Suprapubic skin (tissue), 3 donors: ENCODE data around the gene MAEA.

ENCODE experiments used
- POLR2A ChIP-seq, 2 donors: fragments of 450-650 bp; IDR thresholded peaks; one replicate each; pipeline ENCODE4 v1.6.1; 2017; ENCODE audit warnings: antibody characterized with exemption in 2 of 2, mild to moderate bottlenecking in 2 of 2, moderate library complexity in 2 of 2
- TF ChIP-seq, protein P1 (sequence below), 2 donors: fragments of 200-600 bp in 1 of 2; fragments of 450-650 bp in 1 of 2; sonication (generic) in 1 of 2; IDR thresholded peaks; one replicate each; pipeline ENCODE4 v1.5.1; 2016 to 2019; ENCODE audit warnings: antibody characterized with exemption in 2 of 2, mild to moderate bottlenecking in 1 of 2, moderate library complexity in 1 of 2

DNA sequence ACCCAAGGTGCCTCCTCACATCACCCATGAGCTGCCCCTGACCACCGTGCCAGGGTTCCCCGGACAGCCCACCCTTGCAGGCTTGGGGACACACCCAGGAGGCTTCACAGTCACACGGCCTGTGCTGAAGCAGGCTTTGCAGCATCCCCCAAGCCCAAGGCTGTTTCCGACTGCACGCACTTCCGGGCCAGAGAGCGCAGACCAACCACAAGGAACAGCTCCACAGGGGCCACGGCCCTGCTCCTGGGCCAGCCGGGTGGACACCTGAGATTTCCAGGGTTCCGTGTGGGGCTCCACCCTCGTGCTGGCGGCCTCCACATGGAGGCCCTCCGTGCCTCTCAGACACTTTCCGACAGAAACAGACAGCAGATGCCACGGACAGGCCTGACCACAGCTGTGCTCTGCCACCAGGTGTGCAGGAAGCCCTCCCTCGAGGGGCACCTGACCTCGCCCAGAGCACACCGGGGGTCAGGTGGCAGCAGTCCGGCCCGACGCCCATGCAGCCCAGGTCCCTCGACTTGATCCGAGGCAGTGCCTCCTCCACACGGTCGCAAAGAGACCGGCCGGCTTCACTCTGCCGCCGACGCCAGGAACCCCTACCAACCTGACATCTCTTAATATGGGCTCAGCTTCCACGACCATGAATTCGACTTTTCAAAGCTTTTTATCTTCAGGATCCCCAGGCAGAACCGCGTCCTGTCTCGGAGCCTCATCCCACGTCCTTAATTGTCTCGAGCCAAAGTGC lies 48.8 kb upstream of the MAEA start:
- TF ChIP-seq, protein P1, sequence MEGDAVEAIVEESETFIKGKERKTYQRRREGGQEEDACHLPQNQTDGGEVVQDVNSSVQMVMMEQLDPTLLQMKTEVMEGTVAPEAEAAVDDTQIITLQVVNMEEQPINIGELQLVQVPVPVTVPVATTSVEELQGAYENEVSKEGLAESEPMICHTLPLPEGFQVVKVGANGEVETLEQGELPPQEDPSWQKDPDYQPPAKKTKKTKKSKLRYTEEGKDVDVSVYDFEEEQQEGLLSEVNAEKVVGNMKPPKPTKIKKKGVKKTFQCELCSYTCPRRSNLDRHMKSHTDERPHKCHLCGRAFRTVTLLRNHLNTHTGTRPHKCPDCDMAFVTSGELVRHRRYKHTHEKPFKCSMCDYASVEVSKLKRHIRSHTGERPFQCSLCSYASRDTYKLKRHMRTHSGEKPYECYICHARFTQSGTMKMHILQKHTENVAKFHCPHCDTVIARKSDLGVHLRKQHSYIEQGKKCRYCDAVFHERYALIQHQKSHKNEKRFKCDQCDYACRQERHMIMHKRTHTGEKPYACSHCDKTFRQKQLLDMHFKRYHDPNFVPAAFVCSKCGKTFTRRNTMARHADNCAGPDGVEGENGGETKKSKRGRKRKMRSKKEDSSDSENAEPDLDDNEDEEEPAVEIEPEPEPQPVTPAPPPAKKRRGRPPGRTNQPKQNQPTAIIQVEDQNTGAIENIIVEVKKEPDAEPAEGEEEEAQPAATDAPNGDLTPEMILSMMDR (IDR thresholded peaks at IDR 0.05): no peak
- no peak for TF ChIP-seq POLR2A (IDR thresholded peaks at IDR 0.05)
